K562 (cell line): ENCODE data around the gene DPM2. TPM values are rescaled to one million over a fixed set of nuclear protein-coding genes. Genes with fewer than 3 reads are reported as not detected.
A peak's percentile ranks its signal among the peaks of the same experiment; 100 is the strongest.

Experiments used
- ATAC-seq: fragments of 200-7000 bp; cut with Tn5 transposase; 3 replicates; pipeline ENCODE4 v1.9.1; 2020; ENCODE audit warnings: moderate library complexity
- BruUV-seq: library from RNA; stranded (reverse); fragments of 400-500 nt; replicated peaks from 2 replicates; lab custom pipeline; 2021; lab: Mats Ljungman, UMichigan
- CTCF ChIA-PET: fragments of 300-600 bp; formaldehyde crosslinking; extraction: SDS; loops from one replicate; lab custom pipeline; 2021; ENCODE audit warnings: low intra/inter-chr PET ratio; lab: Yijun Ruan, JAX
- POLR2A ChIA-PET: fragments of 300-600, 350-650 bp; sonication (Branson Sonifier 250); formaldehyde crosslinking; extraction: SDS; loops from one replicate; lab custom pipeline; 2021; ENCODE audit warnings: antibody characterized with exemption, inconsistent platforms; lab: Yijun Ruan, JAX
- DNase-seq, 4 experiments: peaks; one replicate each; pipeline versions ENCODE4 v3.0.0 to v3.0.0-alpha.2; 2011 to 2018; ENCODE audit warnings: low spot score in 3 of 4, mixed read lengths in 3 of 4; ENCODE audit errors: extremely low read depth in 1 of 4
- FAIRE-seq: peaks from 2 replicates; lab custom pipeline; 2011; peaks lifted over from hg19 to GRCh38; lab: Jason Lieb, UNC
- H2AFZ ChIP-seq: 2 replicates; pipeline ENCODE4 v1.6.0; 2011; ENCODE audit warnings: low read depth, low read length, control low read depth, inconsistent platforms
- H3K27ac ChIP-seq: fragments of 200-600 bp; 3 replicates; pipeline ENCODE4 v1.8.0; 2011; ENCODE audit warnings: low read depth, mild to moderate bottlenecking, control low read depth, inconsistent platforms, low read length, moderate library complexity, mixed read lengths; ENCODE audit errors: extremely low read depth
- H3K27me3 ChIP-seq, 2 experiments: fragments of 300-600 bp in 1 of 2; 2 replicates in 1 of 2; 3 replicates in 1 of 2; pipeline versions ENCODE4 v1.6.0 to v1.8.0; 2011; ENCODE audit warnings: inconsistent platforms in 2 of 2, low read length in 2 of 2, mild to moderate bottlenecking in 1 of 2, mixed read lengths in 1 of 2, moderate library complexity in 1 of 2; ENCODE audit not compliant: control insufficient read depth in 2 of 2, insufficient read depth in 2 of 2
- H3K36me3 ChIP-seq: fragments of 300-600 bp; 3 replicates; pipeline ENCODE4 v1.8.0; 2011; ENCODE audit warnings: mild to moderate bottlenecking, low read length, inconsistent platforms; ENCODE audit not compliant: control insufficient read depth, insufficient read depth
- H3K4me1 ChIP-seq, 2 experiments: fragments of 200-600 bp in 1 of 2; replicated peaks in 1 of 2; 2 replicates in 1 of 2; 3 replicates in 1 of 2; pipeline versions ENCODE4 v1.5.1 to v1.8.0; 2011; ENCODE audit warnings: inconsistent platforms in 2 of 2, low read length in 2 of 2, mild to moderate bottlenecking in 1 of 2, mixed read lengths in 1 of 2, moderate library complexity in 1 of 2; ENCODE audit not compliant: control insufficient read depth in 2 of 2, insufficient read depth in 2 of 2
- H3K4me2 ChIP-seq: 2 replicates; pipeline ENCODE4 v1.6.1; 2011; ENCODE audit warnings: low read length, control low read depth, inconsistent platforms, mixed read lengths; ENCODE audit not compliant: insufficient read depth
- H3K4me3 ChIP-seq: fragments of 200-600 bp; sonication (generic), shearing (Covaris generic); 2 replicates; pipeline ENCODE4 v1.5.1; 2016; ENCODE audit warnings: control low read depth, inconsistent platforms
- H3K79me2 ChIP-seq: fragments of 200-600 bp; 3 replicates; pipeline ENCODE4 v1.8.0; 2011; ENCODE audit warnings: low read length, inconsistent platforms; ENCODE audit not compliant: control insufficient read depth, insufficient read depth
- H3K9ac ChIP-seq, 2 experiments: 2 replicates each; pipeline versions ENCODE4 v1.6.0 to v1.6.1; 2011; ENCODE audit warnings: low read depth in 2 of 2, low read length in 2 of 2, control low read depth in 1 of 2, inconsistent platforms in 1 of 2, mild to moderate bottlenecking in 1 of 2, mixed read lengths in 1 of 2; ENCODE audit not compliant: insufficient read depth in 1 of 2
- H3K9me1 ChIP-seq: one replicate; pipeline ENCODE4 v1.6.0; 2011; ENCODE audit warnings: inconsistent platforms, mild to moderate bottlenecking, low read length, moderate library complexity; ENCODE audit not compliant: control insufficient read depth, insufficient read depth
- H3K9me3 ChIP-seq: replicated peaks from 2 replicates; pipeline ENCODE4 v1.5.1; 2011; ENCODE audit warnings: low read depth, low read length, inconsistent platforms; ENCODE audit not compliant: control insufficient read depth, insufficient read depth
- H4K20me1 ChIP-seq: replicated peaks from 2 replicates; pipeline ENCODE4 v1.6.1; 2011; ENCODE audit warnings: low read length, inconsistent platforms, mixed read lengths; ENCODE audit not compliant: control insufficient read depth, insufficient read depth
- BRCA1 ChIP-seq, 2 experiments: fragments of 450-650 bp in 1 of 2; sonication (generic) in 1 of 2; formaldehyde crosslinking in 1 of 2; IDR thresholded peaks; 2 replicates each; pipeline versions ENCODE4 v1.5.0 to v1.6.1; 2017 to 2020; ENCODE audit warnings: mild to moderate bottlenecking in 1 of 2, missing genetic modification reagents in 1 of 2
- CBX5 ChIP-seq: IDR thresholded peaks from 2 replicates; pipeline ENCODE4 v1.6.1; 2014; ENCODE audit warnings: low read depth, borderline replicate concordance
- CTCF ChIP-seq, 3 experiments: IDR thresholded peaks in 2 of 3; conservative IDR thresholded peaks in 1 of 3; 2 replicates each; pipeline ENCODE4 v1.5.1; 2011 to 2012; ENCODE audit warnings: low read length in 3 of 3, mild to moderate bottlenecking in 3 of 3, control low read depth in 2 of 3, improper control_type of control experiment in 1 of 3, inconsistent platforms in 1 of 3, low read depth in 1 of 3, mixed read lengths in 1 of 3, moderate library complexity in 1 of 3; ENCODE audit not compliant: insufficient read depth in 2 of 3
- DDX20 ChIP-seq: fragments of 450-650 bp; IDR thresholded peaks from 2 replicates; pipeline ENCODE4 v1.6.1; 2016; ENCODE audit warnings: missing genetic modification characterization, low read depth, mild to moderate bottlenecking, missing compliant biosample characterization, moderate library complexity
- FOSL1 ChIP-seq: fragments of 200-800 bp; sonication (Bioruptor generic); conservative IDR thresholded peaks from 2 replicates; pipeline ENCODE4 v1.6.1; 2016; ENCODE audit warnings: missing genetic modification characterization, missing compliant biosample characterization
- GTF2A2 ChIP-seq: IDR thresholded peaks from 2 replicates; pipeline ENCODE4 v1.6.1; 2016; ENCODE audit warnings: mild to moderate bottlenecking, missing genetic modification characterization, missing compliant biosample characterization
- MED1 ChIP-seq: sonication (generic); formaldehyde crosslinking; IDR thresholded peaks from 2 replicates; pipeline ENCODE4 v1.8.1; 2023; ENCODE audit warnings: missing genetic modification reagents, borderline replicate concordance
- NEUROD1 ChIP-seq: fragments of 150-350 bp; IDR thresholded peaks from 2 replicates; pipeline ENCODE4 v1.6.1; 2014; ENCODE audit warnings: borderline replicate concordance, low read length, low read depth; ENCODE audit not compliant: partially characterized antibody
- OTX1 ChIP-seq: fragments of 450-650 bp; formaldehyde crosslinking; IDR thresholded peaks from 2 replicates; pipeline ENCODE4 v1.4.0; 2022; ENCODE audit warnings: mild to moderate bottlenecking
- PTTG1 ChIP-seq: fragments of 450-650 bp; IDR thresholded peaks from 2 replicates; pipeline ENCODE4 v1.6.1; 2016; ENCODE audit warnings: low read depth, mild to moderate bottlenecking, missing genetic modification characterization, missing compliant biosample characterization
- RAD21 ChIP-seq, 2 experiments: fragments of 250-450 bp in 1 of 2; fragments of 450-650 bp in 1 of 2; sonication (Bioruptor Pico) in 1 of 2; formaldehyde crosslinking in 1 of 2; IDR thresholded peaks in 1 of 2; conservative IDR thresholded peaks in 1 of 2; 2 replicates each; pipeline versions ENCODE4 v1.4.0 to v1.8.0; 2020 to 2022; ENCODE audit warnings: mild to moderate bottlenecking in 2 of 2, moderate library complexity in 1 of 2
- SAFB ChIP-seq: fragments of 200-400 bp; formaldehyde crosslinking; IDR thresholded peaks from 2 replicates; pipeline ENCODE4 v1.6.1; 2017; ENCODE audit warnings: low read depth, low read length, borderline replicate concordance
- SIN3B ChIP-seq: fragments of 450-650 bp; IDR thresholded peaks from 2 replicates; pipeline ENCODE4 v1.6.1; 2017; ENCODE audit warnings: low read depth, mild to moderate bottlenecking, moderate library complexity
- SP1 ChIP-seq: sonication (generic); formaldehyde crosslinking; IDR thresholded peaks from 2 replicates; pipeline ENCODE4 v1.8.1; 2022; ENCODE audit warnings: mild to moderate bottlenecking, missing genetic modification reagents
- TEAD2 ChIP-seq: fragments of 450-650 bp; IDR thresholded peaks from 2 replicates; pipeline ENCODE4 v1.6.1; 2016; ENCODE audit warnings: missing genetic modification characterization, control low read depth, missing compliant biosample characterization
- TFE3 ChIP-seq: fragments of 450-650 bp; formaldehyde crosslinking; IDR thresholded peaks from 2 replicates; pipeline ENCODE4 v1.4.0; 2020; ENCODE audit warnings: mild to moderate bottlenecking, mixed read lengths
- ZNF124 ChIP-seq: sonication (generic); formaldehyde crosslinking; IDR thresholded peaks from 2 replicates; pipeline ENCODE4 v1.8.1; 2022; ENCODE audit warnings: missing genetic modification reagents
- ZNF280A ChIP-seq: fragments of 450-650 bp; IDR thresholded peaks from 2 replicates; pipeline ENCODE4 v1.6.1; 2018; ENCODE audit warnings: mild to moderate bottlenecking, low read depth; ENCODE audit not compliant: partially characterized antibody
- WGBS: fragments of 100-300 bp; shearing (Covaris generic); methylation state at CpG from one replicate; pipeline ENCODE4 v1.1.6; 2016; ENCODE audit warnings: low coverage, mixed read lengths; ENCODE audit not compliant: insufficient coverage; ENCODE audit errors: missing lambda C conversion rate; 5-methylcytosine and 5-hydroxymethylcytosine counted together
- in situ Hi-C: fragments of 300-500 bp; cut with MboI; formaldehyde crosslinking; loops from 4 replicates; pipeline ENCODE4 v1.15.0; 2018; ENCODE audit warnings: inconsistent platforms, mixed read lengths
- intact Hi-C: fragments of 100-400 bp; cut with micrococcal nuclease; formaldehyde crosslinking; loops from 2 replicates; pipeline ENCODE4 v1.14.2; 2022
- polyA plus RNA-seq, 8 experiments: library from polyadenylated mRNA; depleted of rRNA in 4 of 8; stranded (reverse) in 5 of 8; unstranded in 3 of 8; fragments of >200 nt; fragmentation: Nextera tagmentation in 2 of 8; fragmentation: Illumina TruSeq in 1 of 8; extraction: Ambion mirVana in 2 of 8; extraction: Trizol in 1 of 8; gene quantifications; 2 replicates each; pipeline versions ENCODE4 v1.2.1 to v1.2.3, GENCODE V29; 2011 to 2014; ENCODE audit warnings: inconsistent platforms in 1 of 8, missing spikeins in 1 of 8
- total RNA-seq, 7 experiments: library from RNA; depleted of rRNA in 6 of 7; stranded (reverse); fragments of >200 nt in 6 of 7; fragmentation: Illumina TruSeq in 2 of 7; extraction: Trizol in 2 of 7; gene quantifications; 2 replicates each; pipeline versions ENCODE4 v1.2.1 to v1.2.3, GENCODE V29; 2011 to 2021; ENCODE audit warnings: low replicate concordance in 1 of 7

Gene DPM2
- total and polyA plus RNA-seq, 9 of the 15 experiments (the other 6 are each of a cell fraction or from before 2014, with no cell fraction given), result 43.5 to 126 (median 71.1) TPM

GRCh38 chr9:127887792-127888191 lies 49.9 kb downstream of the DPM2 start:
- H3K9ac ChIP-seq, result peak overlapping the region in 1 of 2 experiments; percentile 78; a peak in 1 of 4 replicates
- H3K27me3 ChIP-seq, result no peaks in the 10 kb centered on the region
- no peak overlapping the region; the same call in 2 of the 3 replicates for H3K27ac ChIP-seq
- intact Hi-C loops, result no loop called here
- TF ChIP-seq ZNF280A (no peak), SAFB (no peak), BRCA1 (IDR thresholded peaks at IDR 0.05) (no peak), BRCA1 (CRISPR knock-in tag; IDR thresholded peaks at IDR 0.05) (no peak), PTTG1 (tag) (no peak), TEAD2 (tag) (no peak), OTX1 (no peak), CTCF (IDR thresholded peaks at IDR 0.05 in 2 of 3, conservative IDR thresholded peaks at IDR 0.05 in 1 of 3; ENCODE audit: insufficient read depth in 2 of 3, low read depth in 1 of 3, low read length in 3 of 3) (peak; percentile 33 to 46 (median 44); a peak in 4 of 6 replicates), SIN3B (no peak), NEUROD1 (no peak), ZNF124 (CRISPR knock-in tag) (no peak), GTF2A2 (tag) (no peak), TFE3 (CRISPR knock-in tag) (no peak), MED1 (CRISPR knock-in tag) (0 out of 2 replicates have a peak, but pooled peaks have one; percentile 46), FOSL1 (tag) (no peak), CBX5 (no peak), DDX20 (tag) (no peak), RAD21 (CRISPR knock-in tag; conservative IDR thresholded peaks at IDR 0.05 in 1 of 2, IDR thresholded peaks at IDR 0.05 in 1 of 2) (peak in 1 of 2 experiments; percentile 26; a peak in 1 of 4 replicates), SP1 (CRISPR knock-in tag) (no peak)
- TF ChIP-seq, all 486 proteins: peak for 3
- Histone ChIP-seq H4K20me1 (no peaks in the 10 kb centered on the region), H3K9me1 (no peaks in the 10 kb centered on the region), H3K4me3 (no peak overlapping the region), H2AFZ (no peak overlapping the region), H3K9me3 (no peaks in the 10 kb centered on the region; the same call in 1 of the 2 replicates), H3K79me2 (no peaks in the 10 kb centered on the region), H3K36me3 (peaks cover 64% of the 10 kb centered on the region), H3K4me2 (no peak overlapping the region), H3K4me1 (peaks cover 0 to 35% of the 10 kb centered on the region in 2 experiments; a peak in 3 of 5 replicates)
- BruUV-seq, result no TSS peak
- POLR2A ChIA-PET, result interaction anchor here (1.2 to 1.9 kb wide), 2 partner anchors 9 to 10 kb away, joined by 3 to 5 read pairs; no protein-coding TSS in a partner anchor
- peak; percentile 86 for FAIRE-seq
- CTCF ChIA-PET, result no interaction called here
- DNase-seq, result no peak
- ATAC-seq, result peak; percentile 84
- 41% methylated on average over 2 of the region's 2 CpGs for WGBS
- in situ Hi-C loops, result no loop called here
